GM19463 (cell line): ENCODE data around the gene LINGO3.
"Not testable (repeated sequence)": the region's sequence is repeated elsewhere in the genome, so short reads cannot be mapped to it uniquely, and the experiment has no call there.

Source experiments
- ATAC-seq: cut with Tn5 transposase; IDR thresholded peaks from one replicate; pipeline ENCODE4 v1.9.1; 2021; ENCODE audit warnings: mild to moderate bottlenecking, moderate library complexity; ENCODE audit not compliant: unreplicated experiment

Gene LINGO3

GRCh38 chr19:2282062-2282861, 25.7 kb downstream of the LINGO3 start, which contains the start of gene PEAK3:
PEAK3 (minus strand) TSS chr19:2282175; CDS start chr19:2280931, 1,244 bp downstream.
- no peak for ATAC-seq

DNA sequence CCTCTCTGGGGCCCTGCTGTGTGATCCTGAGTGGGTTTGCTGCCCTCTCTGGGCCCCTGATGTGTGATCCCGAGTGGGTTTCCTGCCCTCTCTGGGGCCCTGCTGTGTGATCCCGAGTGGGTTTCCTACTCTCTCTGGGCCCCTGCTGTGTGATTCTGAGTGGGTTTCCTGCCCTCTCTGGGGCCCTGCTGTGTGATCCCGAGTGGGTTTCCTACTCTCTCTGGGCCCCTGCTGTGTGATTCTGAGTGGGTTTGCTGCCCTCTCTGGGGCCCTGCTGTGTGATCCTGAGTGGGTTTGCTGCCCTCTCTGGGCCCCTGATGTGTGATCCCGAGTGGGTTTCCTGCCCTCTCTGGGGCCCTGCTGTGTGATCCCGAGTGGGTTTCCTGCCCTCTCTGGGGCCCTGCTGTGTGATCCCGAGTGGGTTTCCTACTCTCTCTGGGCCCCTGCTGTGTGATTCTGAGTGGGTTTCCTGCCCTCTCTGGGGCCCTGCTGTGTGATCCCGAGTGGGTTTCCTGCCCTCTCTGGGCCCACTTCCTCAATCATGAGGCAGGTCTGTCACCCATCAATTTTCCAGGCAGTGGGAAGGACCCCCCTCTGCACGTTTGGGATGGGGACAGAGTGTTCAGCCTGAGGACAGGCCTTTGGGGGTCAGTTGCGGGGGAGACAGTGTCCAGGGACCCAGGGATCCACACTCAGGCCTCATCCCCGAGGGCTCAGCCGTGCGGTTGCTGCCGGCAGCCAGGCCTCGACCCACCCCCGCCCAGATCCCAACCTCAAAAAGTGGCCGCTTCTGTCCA, 26.5 kb downstream of the LINGO3 start:
- not testable (repeated sequence) for ATAC-seq

GRCh38 chr19:2280633-2281264, 27.2 kb downstream of the LINGO3 start:
- ATAC-seq: no peak

DNA sequence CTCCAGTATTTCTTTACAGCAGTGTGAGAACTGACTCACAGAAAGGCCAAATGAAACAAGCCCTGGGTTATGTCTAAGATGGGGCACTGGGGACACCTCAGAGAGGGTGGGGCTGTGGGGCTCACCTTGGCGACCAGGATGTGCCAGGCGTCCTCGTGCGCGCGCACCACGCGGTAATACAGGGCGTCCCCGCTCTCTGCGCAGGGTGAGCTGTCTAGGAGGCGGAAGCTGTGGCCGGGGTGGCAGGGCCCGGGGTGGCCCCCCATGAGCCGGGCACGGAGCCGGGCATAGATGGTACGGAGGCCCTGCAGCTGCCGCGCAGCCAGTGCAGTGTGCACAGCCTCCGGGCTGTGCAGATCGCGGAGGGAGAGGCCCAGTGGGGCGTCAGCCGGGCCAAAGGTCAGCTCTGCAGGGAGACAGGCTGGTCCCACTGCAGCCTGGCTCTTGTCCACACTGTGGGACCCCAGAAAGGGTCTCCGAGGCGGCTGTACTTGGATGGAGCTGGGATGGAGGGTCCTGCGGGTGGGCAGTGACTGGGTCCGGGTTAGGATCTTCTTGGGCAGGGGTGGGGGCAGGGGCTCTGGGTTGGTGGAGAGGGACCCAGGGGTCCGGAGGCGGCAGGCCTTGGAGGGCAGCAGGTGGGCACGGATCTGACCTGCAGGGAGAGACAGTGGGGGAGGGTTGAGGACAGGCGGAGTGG, 29.3 kb downstream of the LINGO3 start:
- ATAC-seq: no peak

- no peak for ATAC-seq
Observed at GRCh38 chr19:2277138-2277537, 30.8 kb downstream of the LINGO3 start.

- ATAC-seq: no peak
Observed at GRCh38 chr19:2276429-2276986, 31.4 kb downstream of the LINGO3 start.

- no peak for ATAC-seq
Observed at GRCh38 chr19:2275588-2276428, 32.1 kb downstream of the LINGO3 start.

GRCh38 chr19:2274931-2275535, 32.9 kb downstream of the LINGO3 start:
- ATAC-seq: no peak

DNA sequence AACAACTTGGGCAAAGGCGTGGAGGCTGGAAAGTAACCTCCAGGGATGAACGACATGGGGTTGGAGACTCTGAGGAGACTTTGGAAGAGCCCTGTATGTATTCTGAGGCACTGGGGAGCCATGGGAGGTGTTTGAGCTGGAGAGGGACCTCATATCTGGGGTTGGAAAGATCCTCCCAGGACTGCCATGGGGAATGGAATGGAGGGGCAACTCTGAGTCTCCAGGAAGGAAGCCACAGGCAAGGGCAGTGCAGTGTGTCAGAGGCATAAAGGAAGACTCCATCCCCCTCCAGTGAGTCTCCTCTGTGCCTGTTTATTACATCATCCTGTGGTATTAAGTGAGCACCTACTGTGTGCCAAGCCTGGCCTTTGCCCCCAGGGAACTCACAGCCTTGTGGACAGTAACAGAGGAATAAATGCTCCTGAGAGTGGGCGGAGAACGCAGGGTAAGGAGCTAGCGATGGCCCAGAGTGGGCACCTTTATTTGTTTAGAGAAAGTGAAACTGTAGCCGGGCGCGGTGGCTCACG, 33.7 kb downstream of the LINGO3 start:
- ATAC-seq: no peak

DNA sequence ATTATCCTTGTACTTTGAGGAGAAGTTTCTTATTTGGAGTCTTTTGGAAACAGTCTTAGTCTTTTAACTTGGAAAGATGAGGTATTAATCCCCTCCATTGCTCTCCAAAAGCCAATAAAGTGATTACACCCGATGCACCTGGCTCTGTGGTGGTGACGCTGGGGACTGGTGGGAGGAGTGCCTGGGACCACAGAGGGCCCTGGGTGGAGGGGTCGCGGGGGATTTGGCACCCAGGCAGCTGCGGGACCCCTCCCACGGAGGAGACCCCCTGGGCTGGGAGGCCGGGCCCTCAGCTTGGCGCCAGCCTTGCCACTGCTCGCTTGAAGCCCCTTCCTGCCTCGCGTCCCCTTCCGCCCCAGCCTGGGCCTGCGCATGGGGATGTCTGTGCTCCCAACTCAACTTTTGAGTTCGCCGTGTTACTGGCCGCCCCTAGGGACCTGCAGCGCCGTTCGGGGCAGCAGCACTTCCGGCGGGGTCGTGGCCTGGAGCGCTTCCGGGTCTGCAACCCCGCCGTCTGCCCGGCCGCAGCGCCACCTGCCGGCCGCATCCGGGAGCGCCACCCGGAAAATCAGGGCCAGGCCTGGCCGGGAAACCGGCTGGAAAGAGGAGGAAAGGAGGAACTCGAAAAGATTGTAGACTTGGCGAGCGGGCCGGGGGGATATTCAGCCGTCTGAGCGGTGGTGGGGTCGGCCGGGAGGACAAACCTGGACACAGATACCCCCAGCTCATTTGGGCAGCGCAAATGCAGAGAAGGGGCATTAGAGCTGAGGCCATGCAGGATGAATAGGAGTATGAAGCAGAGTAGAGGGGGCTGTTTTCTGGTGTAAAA, 34.4 kb downstream of the LINGO3 start:
- no peak for ATAC-seq

DNA sequence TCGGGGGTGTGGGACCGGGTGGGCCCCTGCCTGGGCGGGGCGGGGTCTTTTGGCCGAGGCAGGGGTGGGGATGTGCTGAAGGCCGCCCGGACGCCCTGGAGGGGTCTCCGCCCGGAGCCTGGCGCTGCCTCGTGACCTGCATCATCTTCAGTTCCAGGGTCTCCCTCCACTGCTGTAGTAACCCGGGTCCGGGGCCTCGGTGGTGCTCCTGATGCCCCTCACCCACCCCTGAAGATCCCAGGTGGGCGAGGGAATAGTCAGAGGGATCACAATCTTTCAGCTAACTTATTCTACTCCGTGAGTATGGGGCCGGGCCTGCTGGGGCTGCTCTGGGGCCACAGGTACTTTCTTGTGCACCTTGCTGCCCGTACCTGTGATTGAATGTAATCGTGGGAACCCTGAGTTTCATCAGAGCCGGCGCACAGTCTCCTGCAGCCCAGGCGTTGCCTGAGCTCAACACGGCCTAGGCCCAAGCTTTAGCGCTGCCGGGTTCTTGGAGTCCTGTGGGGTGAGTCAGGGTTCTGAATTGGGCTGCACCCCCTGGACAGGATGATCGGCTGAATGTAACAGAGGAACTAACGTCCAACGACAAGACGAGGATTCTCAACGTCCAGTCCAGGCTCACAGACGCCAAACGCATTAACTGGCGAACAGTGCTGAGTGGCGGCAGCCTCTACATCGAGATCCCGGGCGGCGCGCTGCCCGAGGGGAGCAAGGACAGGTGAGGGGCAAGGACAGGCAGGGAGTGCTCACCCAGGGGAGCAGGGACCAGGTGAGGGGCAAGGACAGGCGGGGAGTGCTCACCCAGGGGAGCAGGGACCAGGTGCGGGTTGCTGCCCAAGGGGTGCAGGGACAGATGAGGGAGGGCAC, 36.5 kb downstream of the LINGO3 start:
- ATAC-seq: no peak

GRCh38 chr19:2270423-2271233, 37.3 kb downstream of the LINGO3 start:
- ATAC-seq: no peak

GRCh38 chr19:2270157-2270422, 37.9 kb downstream of the LINGO3 start:
- no peak for ATAC-seq

DNA sequence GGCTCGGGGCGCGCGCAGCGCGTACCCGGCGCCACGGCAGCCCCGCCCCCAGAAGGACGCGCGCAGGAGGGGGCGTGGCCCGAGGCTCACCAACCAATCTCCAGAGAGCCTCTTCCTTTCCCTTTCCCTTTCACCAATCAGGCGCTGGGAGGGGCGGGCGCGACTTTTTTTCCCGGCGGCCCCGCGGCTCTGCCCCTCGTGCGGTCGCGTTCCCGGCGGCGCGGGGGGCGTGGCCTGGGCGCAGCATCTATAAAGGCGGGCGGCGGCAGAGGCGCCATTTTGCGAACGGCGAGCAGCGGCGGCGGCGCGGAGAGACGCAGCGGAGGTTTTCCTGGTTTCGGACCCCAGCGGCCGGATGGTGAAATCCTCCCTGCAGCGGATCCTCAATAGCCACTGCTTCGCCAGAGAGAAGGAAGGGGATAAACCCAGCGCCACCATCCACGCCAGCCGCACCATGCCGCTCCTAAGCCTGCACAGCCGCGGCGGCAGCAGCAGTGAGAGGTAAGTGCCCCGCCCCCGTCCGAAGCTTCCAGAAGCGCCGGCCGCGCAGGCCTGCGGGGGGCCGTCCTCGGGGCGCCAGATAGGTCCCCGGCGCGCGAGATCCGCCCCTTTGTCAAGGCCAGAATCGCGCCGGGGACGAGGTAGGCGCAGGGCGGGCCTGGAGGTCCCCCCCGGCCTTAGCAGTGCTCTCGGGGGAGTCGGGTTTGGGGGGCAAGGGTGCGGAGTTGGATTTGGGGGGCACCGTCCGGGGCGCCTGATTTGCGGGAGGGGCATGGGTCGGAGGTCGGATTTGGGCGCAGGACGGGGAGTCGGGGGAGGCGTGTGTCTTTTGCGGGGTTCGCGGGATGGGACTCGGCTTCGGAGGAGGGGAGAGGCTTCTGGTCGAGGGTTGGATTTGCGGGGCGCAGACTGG, 38.5 kb downstream of the LINGO3 start:
- ATAC-seq: peak; percentile 65

- no peak for ATAC-seq
Observed at GRCh38 chr19:2268861-2269243, 39.1 kb downstream of the LINGO3 start.

DNA sequence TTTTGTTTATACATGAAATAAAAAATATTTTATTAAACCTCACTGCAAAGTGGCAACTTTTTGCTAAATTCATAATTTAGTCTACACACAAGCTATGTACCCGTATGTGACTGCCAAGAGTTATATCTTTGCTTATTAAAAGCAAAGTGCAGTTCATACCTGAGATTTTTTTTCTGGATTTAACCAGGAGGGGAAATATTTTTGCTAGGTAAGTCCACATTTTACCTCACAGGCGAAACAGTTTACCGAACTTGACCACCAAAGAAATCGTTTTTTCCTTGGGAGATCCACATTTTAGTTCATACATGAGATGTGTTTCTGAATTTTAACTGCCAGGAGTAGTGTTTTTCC, 39.5 kb downstream of the LINGO3 start:
- ATAC-seq: no peak
